Breast epithelium (tissue), 4 donors: ENCODE results near the gene KCNK2. TPM values are rescaled to one million over a fixed set of nuclear protein-coding genes. Genes with fewer than 3 reads are reported as not detected.

Experiments used
- DNase-seq, 2 donors: peaks; one replicate each; pipeline ENCODE4 v3.0.0-alpha.2; 2019; ENCODE audit warnings: low spot score in 2 of 2
- H3K27ac ChIP-seq, 2 donors: fragments of 200-600 bp; sonication (generic) in 1 of 2; one replicate each; pipeline ENCODE4 v1.5.1; 2016 to 2019; ENCODE audit warnings: mild to moderate bottlenecking in 1 of 2
- H3K27me3 ChIP-seq, 2 donors: fragments of 200-600 bp; sonication (generic) in 1 of 2; one replicate each; pipeline versions ENCODE4 v1.5.1 to v1.6.0; 2017 to 2019; ENCODE audit warnings: control low read depth in 1 of 2, mild to moderate bottlenecking in 1 of 2
- H3K36me3 ChIP-seq: fragments of 200-600 bp; one replicate; pipeline ENCODE4 v1.5.1; 2019
- H3K4me1 ChIP-seq, 2 donors: fragments of 200-600 bp; sonication (generic); one replicate each; pipeline ENCODE4 v1.5.1; 2016 to 2019; ENCODE audit warnings: control low read depth in 1 of 2
- H3K4me3 ChIP-seq, 3 donors: fragments of 200-600 bp; sonication (generic); 1 replicate in 2 of 3; 2 replicates in 1 of 3; pipeline ENCODE4 v1.5.1; 2016 to 2019; ENCODE audit warnings: mild to moderate bottlenecking in 3 of 3, moderate library complexity in 2 of 3
- H3K9me3 ChIP-seq, 2 donors: fragments of 200-600 bp; sonication (generic) in 1 of 2; one replicate each; pipeline ENCODE4 v1.5.1; 2016 to 2019; ENCODE audit warnings: control low read depth in 1 of 2
- CTCF ChIP-seq, 3 donors: fragments of 450-650 bp; IDR thresholded peaks; one replicate each; pipeline ENCODE4 v1.5.1; 2016 to 2017; ENCODE audit warnings: antibody characterized with exemption in 3 of 3, mild to moderate bottlenecking in 3 of 3, moderate library complexity in 3 of 3
- POLR2A ChIP-seq: fragments of 450-650 bp; IDR thresholded peaks from one replicate; pipeline ENCODE4 v1.6.1; 2016; ENCODE audit warnings: antibody characterized with exemption, mild to moderate bottlenecking, moderate library complexity
- POLR2AphosphoS5 ChIP-seq, 3 donors: sonication (generic); formaldehyde crosslinking; IDR thresholded peaks; one replicate each; pipeline ENCODE4 v1.6.1; 2017; ENCODE audit warnings: antibody characterized with exemption in 3 of 3
- intact Hi-C: fragments of 100-400 bp; cut with DNase I; formaldehyde crosslinking; loops from one replicate; pipeline ENCODE4 v1.15.1; 2023; ENCODE audit warnings: low total_unique reads
- total RNA-seq, 3 donors: library from RNA; depleted of rRNA; stranded (reverse); fragments of >200 nt; gene quantifications; one replicate each; pipeline ENCODE4 v1.1.0, GENCODE V29; 2016

Gene KCNK2
- total RNA-seq, 3 donors from 2014 or later = 12.1 to 23.6 (median 12.5) TPM

GRCh38 chr1:215279682-215280081, 197.1 kb downstream of the KCNK2 start:
- no peak for TF ChIP-seq POLR2A
- TF ChIP-seq POLR2AphosphoS5 (IDR thresholded peaks at IDR 0.05) = no peak
- TF ChIP-seq CTCF (IDR thresholded peaks at IDR 0.05) = no peak
- intact Hi-C loops = loop anchor here (5.0 kb wide), 1 partner anchor 72 kb away; no protein-coding TSS in a partner anchor
- Histone ChIP-seq H3K4me1 (no peaks in the 10 kb centered on the region), H3K9me3 (no peaks in the 10 kb centered on the region), H3K36me3 (no peaks in the 10 kb centered on the region), H3K4me3 (no peak overlapping the region), H3K27me3 (no peaks in the 10 kb centered on the region), H3K27ac (no peak overlapping the region)
- DNase-seq = no peak

GRCh38 chr1:215282557-215282956, 200.0 kb downstream of the KCNK2 start:
- no peak overlapping the region for H3K4me3 ChIP-seq
- no peak for TF ChIP-seq POLR2A
- no peak for TF ChIP-seq CTCF (IDR thresholded peaks at IDR 0.05)
- TF ChIP-seq POLR2AphosphoS5 (IDR thresholded peaks at IDR 0.05) = no peak
- H3K27ac ChIP-seq = no peak overlapping the region
- H3K27me3 ChIP-seq = no peaks in the 10 kb centered on the region
- no peaks in the 10 kb centered on the region for H3K4me1 ChIP-seq
- DNase-seq = no peak
- H3K36me3 ChIP-seq = no peaks in the 10 kb centered on the region
- no peaks in the 10 kb centered on the region for H3K9me3 ChIP-seq
- intact Hi-C loops = loop anchor here (5.0 kb wide), 1 partner anchor 75 kb away; no protein-coding TSS in a partner anchor

- Histone ChIP-seq H3K27me3 (no peaks in the 10 kb centered on the region), H3K4me3 (no peak overlapping the region), H3K9me3 (no peaks in the 10 kb centered on the region), H3K27ac (no peak overlapping the region), H3K36me3 (no peaks in the 10 kb centered on the region), H3K4me1 (no peaks in the 10 kb centered on the region)
- intact Hi-C loops = no loop called here
- DNase-seq = no peak
- TF ChIP-seq POLR2AphosphoS5 (IDR thresholded peaks at IDR 0.05) = no peak
- TF ChIP-seq POLR2A = no peak
- TF ChIP-seq CTCF (IDR thresholded peaks at IDR 0.05) = no peak
Observed at GRCh38 chr1:215285013-215285800, 202.7 kb downstream of the KCNK2 start.
